Measurements from ENCODE around the gene ATF6. TPM values are rescaled to one million over a fixed set of nuclear protein-coding genes. Genes with fewer than 3 reads are reported as not detected.
"Not testable (repeated sequence)": the region's sequence is repeated elsewhere in the genome, so short reads cannot be mapped to it uniquely, and the experiment has no call there.

Gene ATF6
- total and polyA plus RNA-seq, 2 donors (not counting 1 experiment from before 2014, with no cell fraction given), result 5.7 to 26.6 TPM

DNA sequence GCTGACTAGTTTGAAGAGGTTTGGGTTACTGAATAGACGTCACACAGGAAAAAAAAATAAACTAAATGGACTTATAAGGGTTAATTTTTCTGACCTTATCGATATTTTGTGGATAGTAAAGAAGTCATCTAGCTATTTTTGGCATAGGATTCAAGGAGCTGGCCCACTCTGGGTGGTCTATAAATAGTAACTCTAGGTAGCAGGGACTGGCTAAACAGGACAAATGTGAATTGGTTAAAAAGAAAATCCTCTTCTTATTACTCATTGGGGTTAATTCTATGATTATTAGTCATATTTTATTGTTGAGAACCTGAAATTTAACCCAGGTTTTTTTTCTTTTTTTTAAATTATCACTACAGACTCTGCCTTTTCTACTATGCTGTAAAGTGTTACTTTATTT is 61.7 kb downstream of the ATF6 start:
- Histone ChIP-seq H3K79me2 (ENCODE audit: control insufficient read depth, insufficient read depth, low read length) (no peaks in the 10 kb centered on the region), H3K4me3 (ENCODE audit: control extremely low read depth in 1 of 5, extremely low read depth in 1 of 5, insufficient read depth in 1 of 5, low read depth in 2 of 5, low read length in 4 of 5) (no peak overlapping the region), H3K9ac (ENCODE audit: low read length) (no peak overlapping the region), H4K20me1 (ENCODE audit: control insufficient read depth, insufficient read depth, low read length, poor library complexity, severe bottlenecking) (no peaks in the 10 kb centered on the region), H3K4me1 (ENCODE audit: control insufficient read depth in 2 of 2, insufficient read depth in 2 of 2, low read length in 2 of 2) (no peaks in the 10 kb centered on the region), H2AFZ (ENCODE audit: insufficient read depth, low read depth, low read length, poor library complexity, severe bottlenecking) (no peak overlapping the region), H3K36me3 (replicated peaks in 1 of 2; ENCODE audit: control extremely low read depth in 1 of 2, control insufficient read depth in 1 of 2, extremely low read depth in 1 of 2, insufficient read depth in 2 of 2, low read length in 1 of 2) (peaks cover 5 to 23% of the 10 kb centered on the region in 2 experiments), H3K4me2 (replicated peaks; ENCODE audit: low read depth, low read length, poor library complexity, severe bottlenecking) (no peak overlapping the region), H3K9me3 (ENCODE audit: control extremely low read depth in 1 of 3, control insufficient read depth in 2 of 3, insufficient read depth in 1 of 3, low read length in 2 of 3) (peaks cover 0 to 5% (median 0%) of the 10 kb centered on the region in 3 donors), H3K27ac (ENCODE audit: low read length in 2 of 2) (no peak overlapping the region), H3K27me3 (replicated peaks in 1 of 4; ENCODE audit: control extremely low read depth in 1 of 4, control insufficient read depth in 3 of 4, insufficient read depth in 4 of 4, low read length in 3 of 4) (no peaks in the 10 kb centered on the region)
- no peaks in the 10 kb centered on the region for H3K9me3 Mint-ChIP-seq (ENCODE audit: insufficient read depth)
- H3K27ac Mint-ChIP-seq, result no peak overlapping the region
- H3K27me3 Mint-ChIP-seq, result no peaks in the 10 kb centered on the region
- TF ChIP-seq CTCF (IDR thresholded peaks at IDR 0.05) (no peak), EZH2 (IDR thresholded peaks at IDR 0.05; ENCODE audit: borderline replicate concordance, insufficient read depth, low read depth, low read length, poor library complexity, severe bottlenecking) (no peak)
- POLR2A ChIA-PET, result no interaction called here
- no peaks in the 10 kb centered on the region for H3K4me1 Mint-ChIP-seq
- WGBS (ENCODE audit: insufficient coverage), result 92% methylated on average over 2 of the region's 2 CpGs
- intact Hi-C loops (cut with micrococcal nuclease), result no loop called here
- DNase-seq (no peak), ATAC-seq (ENCODE audit: low read depth) (no peak)
- CTCF ChIA-PET, result interaction anchor here (1.1 kb wide), 1 partner anchor 9 kb away, joined by 4 read pairs; no protein-coding TSS in a partner anchor
- no peak overlapping the region for H3K4me3 Mint-ChIP-seq

GRCh38 chr1:161832299-161832907 is 66.3 kb downstream of the ATF6 start:
- H3K9ac ChIP-seq (ENCODE audit: low read length); H4K20me1 ChIP-seq (ENCODE audit: control insufficient read depth, insufficient read depth, low read length, poor library complexity, severe bottlenecking); H3K4me3 Mint-ChIP-seq; H3K27ac ChIP-seq (ENCODE audit: low read length in 2 of 2); H2AFZ ChIP-seq (ENCODE audit: insufficient read depth, low read depth, low read length, poor library complexity, severe bottlenecking); H3K4me1 Mint-ChIP-seq; H3K27me3 ChIP-seq (replicated peaks in 1 of 4; ENCODE audit: control extremely low read depth in 1 of 4, control insufficient read depth in 3 of 4, insufficient read depth in 4 of 4, low read length in 3 of 4); CTCF ChIA-PET; DNase-seq; H3K4me3 ChIP-seq (ENCODE audit: control extremely low read depth in 1 of 5, extremely low read depth in 1 of 5, insufficient read depth in 1 of 5, low read depth in 2 of 5, low read length in 4 of 5); H3K27me3 Mint-ChIP-seq; ATAC-seq (ENCODE audit: low read depth); POLR2A ChIA-PET; H3K4me1 ChIP-seq (ENCODE audit: control insufficient read depth in 2 of 2, insufficient read depth in 2 of 2, low read length in 2 of 2); H3K36me3 ChIP-seq (replicated peaks in 1 of 2; ENCODE audit: control extremely low read depth in 1 of 2, control insufficient read depth in 1 of 2, extremely low read depth in 1 of 2, insufficient read depth in 2 of 2, low read length in 1 of 2); H3K79me2 ChIP-seq (ENCODE audit: control insufficient read depth, insufficient read depth, low read length); H3K27ac Mint-ChIP-seq; H3K9me3 ChIP-seq (ENCODE audit: control extremely low read depth in 1 of 3, control insufficient read depth in 2 of 3, insufficient read depth in 1 of 3, low read length in 2 of 3); H3K9me3 Mint-ChIP-seq (ENCODE audit: insufficient read depth); intact Hi-C loops (cut with micrococcal nuclease); H3K4me2 ChIP-seq (replicated peaks; ENCODE audit: low read depth, low read length, poor library complexity, severe bottlenecking): not testable (repeated sequence)
- 83% methylated on average over 7 of the region's 10 CpGs for WGBS (ENCODE audit: insufficient coverage)
